Ureter (tissue), 1 donor: ENCODE data around the gene MYO18A. TPM values are rescaled to one million over a fixed set of nuclear protein-coding genes. Genes with fewer than 3 reads are reported as not detected.

Experiments
- DNase-seq: peaks from one replicate; pipeline ENCODE4 v3.0.0-alpha.2; 2020; ENCODE audit warnings: low spot score
- total RNA-seq: library from RNA; stranded (reverse); gene quantifications from one replicate; pipeline ENCODE4 v1.2.4, GENCODE V29; 2023
- donor health status: DM: yes; HTN: yes; CAD: no.

Gene MYO18A
- total RNA-seq, 1 donor from 2014 or later: 74.5 TPM

- no peak for DNase-seq
Observed at GRCh38 chr17:29024316-29024952, 155.8 kb downstream of the MYO18A start.

GRCh38 chr17:29022074-29022473 is 158.1 kb downstream of the MYO18A start:
- DNase-seq: no peak

- DNase-seq: no peak
Observed at GRCh38 chr17:29021226-29021625, 159.0 kb downstream of the MYO18A start.

Other genes with a start within 250 kb of the MYO18A start
- gene PHF12, start 228.9 kb downstream of the MYO18A start, total RNA-seq: 69.4 TPM
- not detected for gene SEZ6, start 174.4 kb downstream of the MYO18A start, total RNA-seq
- gene PIPOX, start 137.3 kb downstream of the MYO18A start, total RNA-seq: 2.8 TPM
- not detected for gene CRYBA1, start 66.5 kb upstream of the MYO18A start, total RNA-seq
- gene NUFIP2, start 113.8 kb upstream of the MYO18A start, total RNA-seq: 83.8 TPM
- gene TAOK1, start 210.0 kb upstream of the MYO18A start, total RNA-seq: 92.4 TPM